ENCODE results near the gene CMSS1. TPM values are rescaled to one million over a fixed set of nuclear protein-coding genes. Genes with fewer than 3 reads are reported as not detected.

CMSS1 gene
- total RNA-seq, 1 donor from 2014 or later: 34.8 TPM

- H3K4me3 ChIP-seq: no peak overlapping the region
- intact Hi-C loops (cut with micrococcal nuclease): no loop called here
Observed at GRCh38 chr3:100117093-100117492, 299.4 kb downstream of the CMSS1 start.

GRCh38 chr3:100120012-100120411, 302.4 kb downstream of the CMSS1 start:
- H3K36me3 ChIP-seq: no peaks in the 10 kb centered on the region
- H3K4me1 ChIP-seq: peaks cover 47% of the 10 kb centered on the region
- no peak for DNase-seq
- no peaks in the 10 kb centered on the region for H3K9me3 ChIP-seq (replicated peaks)
- H3K27ac ChIP-seq (replicated peaks): peak overlapping the region; percentile 59
- intact Hi-C loops (cut with micrococcal nuclease): no loop called here
- no peak overlapping the region for H3K4me3 ChIP-seq
- no peak for TF ChIP-seq CTCF (IDR thresholded peaks at IDR 0.05; ENCODE audit: borderline replicate concordance)
- no peaks in the 10 kb centered on the region for H3K27me3 ChIP-seq (ENCODE audit: low read depth)

More at GRCh38 chr3:100117093-100117492, 299.4 kb downstream of the CMSS1 start:
- H3K27me3 ChIP-seq (ENCODE audit: low read depth): no peaks in the 10 kb centered on the region
- no peak for TF ChIP-seq CTCF (IDR thresholded peaks at IDR 0.05; ENCODE audit: borderline replicate concordance)
- H3K9me3 ChIP-seq (replicated peaks): no peaks in the 10 kb centered on the region
- no peak for DNase-seq
- H3K4me1 ChIP-seq: peaks cover 20% of the 10 kb centered on the region
- H3K27ac ChIP-seq (replicated peaks): no peak overlapping the region
- no peaks in the 10 kb centered on the region for H3K36me3 ChIP-seq

- Histone ChIP-seq H3K27ac (replicated peaks) (peak overlapping the region; percentile 59), H3K4me3 (no peak overlapping the region), H3K4me1 (peaks cover 54% of the 10 kb centered on the region), H3K9me3 (replicated peaks) (no peaks in the 10 kb centered on the region), H3K27me3 (ENCODE audit: low read depth) (no peaks in the 10 kb centered on the region), H3K36me3 (no peaks in the 10 kb centered on the region)
- intact Hi-C loops (cut with micrococcal nuclease): no loop called here
- DNase-seq: no peak
- no peak for TF ChIP-seq CTCF (IDR thresholded peaks at IDR 0.05; ENCODE audit: borderline replicate concordance)
Observed at GRCh38 chr3:100120693-100121092, 303.0 kb downstream of the CMSS1 start.

GRCh38 chr3:100122321-100122720, 304.7 kb downstream of the CMSS1 start:
- no peak for DNase-seq
- intact Hi-C loops (cut with micrococcal nuclease): no loop called here
- Histone ChIP-seq H3K36me3 (no peaks in the 10 kb centered on the region), H3K27ac (replicated peaks) (peak overlapping the region; percentile 80), H3K9me3 (replicated peaks) (no peaks in the 10 kb centered on the region), H3K4me1 (peaks cover 63% of the 10 kb centered on the region), H3K4me3 (no peak overlapping the region), H3K27me3 (ENCODE audit: low read depth) (no peaks in the 10 kb centered on the region)
- TF ChIP-seq CTCF (IDR thresholded peaks at IDR 0.05; ENCODE audit: borderline replicate concordance): no peak

- intact Hi-C loops (cut with micrococcal nuclease): no loop called here
- peak overlapping the region; percentile 80 for H3K27ac ChIP-seq (replicated peaks)
- no peak for TF ChIP-seq CTCF (IDR thresholded peaks at IDR 0.05; ENCODE audit: borderline replicate concordance)
- no peak for DNase-seq
- H3K36me3 ChIP-seq: no peaks in the 10 kb centered on the region
- no peak overlapping the region for H3K4me3 ChIP-seq
- H3K27me3 ChIP-seq (ENCODE audit: low read depth): no peaks in the 10 kb centered on the region
- H3K4me1 ChIP-seq: peaks cover 71% of the 10 kb centered on the region
- no peaks in the 10 kb centered on the region for H3K9me3 ChIP-seq (replicated peaks)
Observed at GRCh38 chr3:100123112-100123511, 305.4 kb downstream of the CMSS1 start.

Measured in left ventricle myocardium inferior (tissue), 1 donor.